Esophagus muscularis mucosa (tissue), 3 donors: ENCODE measurements around the gene PTCHD4.

Experiments
- CTCF ChIP-seq, 3 experiments: fragments of 200-600 bp in 2 of 3; fragments of 450-650 bp in 1 of 3; sonication (generic) in 2 of 3; IDR thresholded peaks; one replicate each; pipeline ENCODE4 v1.5.1; 2017 to 2019; ENCODE audit warnings: antibody characterized with exemption in 3 of 3, mild to moderate bottlenecking in 2 of 3, moderate library complexity in 1 of 3
- POLR2A ChIP-seq: fragments of 450-650 bp; IDR thresholded peaks from one replicate; pipeline ENCODE4 v1.6.1; 2017; ENCODE audit warnings: antibody characterized with exemption, moderate library complexity, mild to moderate bottlenecking, low read depth
- POLR2AphosphoS5 ChIP-seq, 2 donors: sonication (generic); formaldehyde crosslinking; IDR thresholded peaks; one replicate each; pipeline ENCODE4 v1.6.1; 2017; ENCODE audit warnings: antibody characterized with exemption in 2 of 2

- TF ChIP-seq POLR2AphosphoS5 (IDR thresholded peaks at IDR 0.05), result no peak
- no peak for TF ChIP-seq CTCF (IDR thresholded peaks at IDR 0.05)
- no peak for TF ChIP-seq POLR2A
Measured at GRCh38 chr6:48092550-48093217, 18.3 kb downstream of the PTCHD4 start.
